PC-9 (cell line): ENCODE measurements around the gene FNBP1L. TPM values are rescaled to one million over a fixed set of nuclear protein-coding genes. Genes with fewer than 3 reads are reported as not detected.

ENCODE experiments used
- BruUV-seq: library from RNA; stranded (reverse); fragments of 400-500 nt; replicated peaks from 2 replicates; lab custom pipeline; 2021; lab: Mats Ljungman, UMichigan
- CTCF ChIA-PET: fragments of 300-600 bp; sonication (Branson Sonifier 250); formaldehyde crosslinking; loops from one replicate; lab custom pipeline; 2022; ENCODE audit warnings: antibody characterized with exemption; lab: Charles Lee
- POLR2A ChIA-PET: fragments of 300-600 bp; sonication (Branson Sonifier 250); formaldehyde crosslinking; loops from one replicate; lab custom pipeline; 2022; ENCODE audit warnings: antibody characterized with exemption; ENCODE audit not compliant: unreplicated experiment; lab: Charles Lee
- DNase-seq, 2 experiments: peaks; one replicate each; pipeline versions ENCODE4 v3.0.0 to v3.0.0-alpha.2; 2015 to 2022; ENCODE audit warnings: mixed read lengths in 1 of 2
- H2AFZ ChIP-seq: fragments of 200-600 bp; sonication (generic); 2 replicates; pipeline ENCODE4 v1.8.1; 2017; ENCODE audit warnings: antibody characterized with exemption
- H3F3A ChIP-seq: fragments of 200-600 bp; sonication (generic); 2 replicates; pipeline ENCODE4 v1.8.1; 2017; ENCODE audit warnings: antibody characterized with exemption, mild to moderate bottlenecking, low read depth; ENCODE audit not compliant: insufficient read depth
- H3K27ac ChIP-seq: fragments of 200-600 bp; sonication (generic); 2 replicates; pipeline ENCODE4 v1.6.1; 2016; ENCODE audit warnings: mixed run types
- H3K27me3 ChIP-seq: fragments of 200-600 bp; sonication (generic); 2 replicates; pipeline ENCODE4 v1.6.1; 2016; ENCODE audit warnings: low read depth, mixed run types; ENCODE audit not compliant: insufficient read depth
- H3K36me3 ChIP-seq: fragments of 200-600 bp; sonication (generic); 2 replicates; pipeline ENCODE4 v1.6.1; 2016; ENCODE audit warnings: low read depth, mixed run types
- H3K4me1 ChIP-seq: fragments of 200-600 bp; sonication (generic); replicated peaks from 2 replicates; pipeline ENCODE4 v1.6.1; 2016; ENCODE audit warnings: mixed run types; ENCODE audit not compliant: insufficient read depth
- H3K4me2 ChIP-seq: fragments of 200-600 bp; sonication (generic); 2 replicates; pipeline ENCODE4 v1.6.1; 2017; ENCODE audit warnings: mixed run types
- H3K4me3 ChIP-seq: fragments of 200-600 bp; sonication (generic); 2 replicates; pipeline ENCODE4 v1.6.1; 2016; ENCODE audit warnings: mixed run types
- H3K79me2 ChIP-seq: fragments of 200-600 bp; sonication (generic); 2 replicates; pipeline ENCODE4 v1.6.1; 2017; ENCODE audit warnings: low read depth, mixed run types
- H3K9me2 ChIP-seq: fragments of 200-600 bp; sonication (generic); 2 replicates; pipeline ENCODE4 v1.8.1; 2017; ENCODE audit warnings: mild to moderate bottlenecking; ENCODE audit not compliant: insufficient read depth
- H3K9me3 ChIP-seq: fragments of 200-600 bp; sonication (generic); 2 replicates; pipeline ENCODE4 v1.8.1; 2016; ENCODE audit warnings: low read depth; ENCODE audit not compliant: insufficient read depth
- H4K20me1 ChIP-seq: fragments of 200-600 bp; sonication (generic); 2 replicates; pipeline ENCODE4 v1.8.1; 2017; ENCODE audit not compliant: insufficient read depth
- CTCF ChIP-seq: fragments of 200-600 bp; sonication (generic); conservative IDR thresholded peaks from 2 replicates; pipeline ENCODE4 v1.6.1; 2017; ENCODE audit warnings: mixed run types, antibody characterized with exemption, mild to moderate bottlenecking, moderate library complexity
- EZH2 ChIP-seq: fragments of 200-600 bp; sonication (generic); IDR thresholded peaks from 2 replicates; pipeline ENCODE4 v1.8.0; 2017; ENCODE audit warnings: antibody characterized with exemption, low read depth
- intact Hi-C: fragments of 100-400 bp; cut with micrococcal nuclease; formaldehyde crosslinking; loops from one replicate; pipeline ENCODE4 v1.10.0; 2022; ENCODE audit not compliant: unreplicated experiment
- total RNA-seq: library from RNA; stranded (reverse); gene quantifications from 2 replicates; pipeline ENCODE4 v1.2.3, GENCODE V29; 2021

Gene FNBP1L
- total RNA-seq, 1 experiment from 2014 or later = 34.3 TPM

GRCh38 chr1:93533677-93534076, 85.8 kb downstream of the FNBP1L start:
- intact Hi-C loops = no loop called here
- Histone ChIP-seq H3F3A (peaks cover 5% of the 10 kb centered on the region; the same call in 1 of the 2 replicates), H3K27ac (no peak overlapping the region), H3K4me1 (no peaks in the 10 kb centered on the region), H3K4me2 (no peak overlapping the region), H3K9me2 (no peaks in the 10 kb centered on the region; the same call in none of the 2 replicates), H3K4me3 (no peak overlapping the region), H3K27me3 (no peaks in the 10 kb centered on the region), H2AFZ (no peak overlapping the region), H3K79me2 (no peaks in the 10 kb centered on the region), H3K9me3 (no peaks in the 10 kb centered on the region), H4K20me1 (no peaks in the 10 kb centered on the region; the same call in 1 of the 2 replicates), H3K36me3 (peaks cover 29% of the 10 kb centered on the region; the same call in 1 of the 2 replicates)
- DNase-seq = no peak
- ChIA-PET POLR2A (no interaction called here), CTCF (no interaction called here)
- BruUV-seq = no TSS peak
- TF ChIP-seq EZH2 (no peak), CTCF (no peak)

DNA sequence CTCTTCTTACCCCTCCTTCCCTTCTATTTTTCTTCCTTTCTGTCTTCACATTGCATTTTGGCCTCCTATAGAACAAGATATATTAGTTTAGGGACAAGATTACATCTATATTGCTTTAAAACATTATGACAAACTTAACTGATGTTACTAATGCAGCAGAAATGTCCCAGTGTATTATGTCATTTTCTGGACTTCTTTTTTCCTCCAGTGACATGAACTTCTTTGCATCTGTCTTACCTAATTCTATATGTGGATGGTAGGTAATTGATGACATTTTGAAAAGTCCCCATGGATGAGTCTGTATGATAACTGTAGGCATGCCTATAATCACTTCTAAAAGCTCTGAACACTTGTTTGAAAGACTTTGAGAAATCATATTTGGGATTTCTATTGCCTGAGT, 89.5 kb downstream of the FNBP1L start:
- intact Hi-C loops = no loop called here
- POLR2A ChIA-PET = no interaction called here
- TF ChIP-seq EZH2 (no peak), CTCF (no peak)
- Histone ChIP-seq H3K27ac (no peak overlapping the region), H2AFZ (no peak overlapping the region), H3K4me1 (no peaks in the 10 kb centered on the region), H3K36me3 (0 out of 2 replicates have a peak, but pooled peaks cover 13% of the 10 kb centered on the region), H4K20me1 (no peaks in the 10 kb centered on the region; the same call in 1 of the 2 replicates), H3K4me3 (no peak overlapping the region), H3K79me2 (no peaks in the 10 kb centered on the region), H3K4me2 (no peak overlapping the region), H3F3A (peaks cover 5% of the 10 kb centered on the region; the same call in 1 of the 2 replicates), H3K27me3 (no peaks in the 10 kb centered on the region), H3K9me3 (no peaks in the 10 kb centered on the region), H3K9me2 (no peaks in the 10 kb centered on the region; the same call in none of the 2 replicates)
- BruUV-seq = no TSS peak
- CTCF ChIA-PET = no interaction called here
- no peak for DNase-seq

- no peak overlapping the region for H3K4me3 ChIP-seq
- BruUV-seq = no TSS peak
These were observed 90.0 kb downstream of the FNBP1L start for GRCh38 chr1:93537924-93538323.

More at GRCh38 chr1:93537924-93538323, 90.0 kb downstream of the FNBP1L start:
- intact Hi-C loops = no loop called here
- no peak overlapping the region for H2AFZ ChIP-seq
- no peaks in the 10 kb centered on the region; the same call in 1 of the 2 replicates for H4K20me1 ChIP-seq
- ChIA-PET CTCF (no interaction called here), POLR2A (interaction anchor here (0.7 kb wide), 1 partner anchor 117 kb away, joined by 5 read pairs; no protein-coding TSS in a partner anchor)
- no peaks in the 10 kb centered on the region for H3K79me2 ChIP-seq
- no peak for TF ChIP-seq EZH2
- no peak for TF ChIP-seq CTCF
- H3F3A ChIP-seq = peaks cover 5% of the 10 kb centered on the region; the same call in 1 of the 2 replicates
- H3K4me1 ChIP-seq = no peaks in the 10 kb centered on the region
- no peaks in the 10 kb centered on the region for H3K9me3 ChIP-seq
- no peak for DNase-seq
- no peak overlapping the region for H3K4me2 ChIP-seq
- H3K27ac ChIP-seq = no peak overlapping the region
- H3K36me3 ChIP-seq = 0 out of 2 replicates have a peak, but pooled peaks cover 13% of the 10 kb centered on the region
- no peaks in the 10 kb centered on the region for H3K27me3 ChIP-seq
- no peaks in the 10 kb centered on the region; the same call in none of the 2 replicates for H3K9me2 ChIP-seq
